ENCODE measurements around the gene SPDYE1.

- no peak for TF ChIP-seq EZH2 (IDR thresholded peaks at IDR 0.05; ENCODE audit: borderline replicate concordance, low read length)
- no peak for TF ChIP-seq CTCF (IDR thresholded peaks at IDR 0.05; ENCODE audit: low read length)
Observed at GRCh38 chr7:44050915-44051560, 53.3 kb downstream of the SPDYE1 start.

Measured in OCI-LY1 (cell line).